GM12801 (cell line): ENCODE measurements around the gene SLC66A2.

Experiments
- TF ChIP-seq, protein P1 (sequence below): IDR thresholded peaks from one replicate; pipeline ENCODE4 v1.5.1; 2011; ENCODE audit warnings: control low read depth; ENCODE audit not compliant: insufficient read length; ENCODE audit errors: extremely low read depth

SLC66A2 gene

GRCh38 chr18:79917169-79917852 lies 34.1 kb downstream of the SLC66A2 start:
- TF ChIP-seq, protein P1, sequence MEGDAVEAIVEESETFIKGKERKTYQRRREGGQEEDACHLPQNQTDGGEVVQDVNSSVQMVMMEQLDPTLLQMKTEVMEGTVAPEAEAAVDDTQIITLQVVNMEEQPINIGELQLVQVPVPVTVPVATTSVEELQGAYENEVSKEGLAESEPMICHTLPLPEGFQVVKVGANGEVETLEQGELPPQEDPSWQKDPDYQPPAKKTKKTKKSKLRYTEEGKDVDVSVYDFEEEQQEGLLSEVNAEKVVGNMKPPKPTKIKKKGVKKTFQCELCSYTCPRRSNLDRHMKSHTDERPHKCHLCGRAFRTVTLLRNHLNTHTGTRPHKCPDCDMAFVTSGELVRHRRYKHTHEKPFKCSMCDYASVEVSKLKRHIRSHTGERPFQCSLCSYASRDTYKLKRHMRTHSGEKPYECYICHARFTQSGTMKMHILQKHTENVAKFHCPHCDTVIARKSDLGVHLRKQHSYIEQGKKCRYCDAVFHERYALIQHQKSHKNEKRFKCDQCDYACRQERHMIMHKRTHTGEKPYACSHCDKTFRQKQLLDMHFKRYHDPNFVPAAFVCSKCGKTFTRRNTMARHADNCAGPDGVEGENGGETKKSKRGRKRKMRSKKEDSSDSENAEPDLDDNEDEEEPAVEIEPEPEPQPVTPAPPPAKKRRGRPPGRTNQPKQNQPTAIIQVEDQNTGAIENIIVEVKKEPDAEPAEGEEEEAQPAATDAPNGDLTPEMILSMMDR = no peak

DNA sequence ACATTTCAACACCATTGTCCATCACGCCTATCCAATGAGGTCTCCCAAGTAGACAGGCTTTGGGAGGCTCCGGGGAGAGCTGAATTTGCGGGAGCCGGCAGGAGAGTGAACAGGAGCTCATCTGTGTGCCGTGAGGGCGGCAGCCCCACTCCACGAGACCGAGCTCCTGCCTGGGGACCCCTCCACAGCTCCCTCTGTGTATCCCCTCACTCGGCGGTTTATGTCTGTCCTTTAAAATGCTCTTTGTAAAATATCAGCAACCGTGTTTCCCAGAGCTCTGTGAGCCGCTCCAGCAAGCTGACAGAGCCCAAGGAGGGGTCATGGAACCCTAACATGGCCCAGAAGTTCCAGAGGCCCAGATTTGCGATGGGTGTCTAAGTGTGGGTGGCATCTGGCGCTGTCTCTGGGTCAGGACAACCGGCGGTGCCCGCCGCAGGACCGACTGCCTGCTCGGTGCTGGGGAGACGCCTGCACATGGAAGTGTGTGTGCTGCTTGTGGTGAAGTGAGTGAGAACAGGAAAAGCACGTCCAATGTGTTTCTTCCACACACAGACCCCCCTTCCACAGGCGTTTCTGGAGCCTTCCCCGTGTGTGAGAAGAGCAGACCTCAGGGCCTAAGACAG lies 34.8 kb downstream of the SLC66A2 start:
- TF ChIP-seq, protein P1 = no peak

GRCh38 chr18:79916128-79916494 lies 35.3 kb downstream of the SLC66A2 start:
- TF ChIP-seq, protein P1 = no peak

DNA sequence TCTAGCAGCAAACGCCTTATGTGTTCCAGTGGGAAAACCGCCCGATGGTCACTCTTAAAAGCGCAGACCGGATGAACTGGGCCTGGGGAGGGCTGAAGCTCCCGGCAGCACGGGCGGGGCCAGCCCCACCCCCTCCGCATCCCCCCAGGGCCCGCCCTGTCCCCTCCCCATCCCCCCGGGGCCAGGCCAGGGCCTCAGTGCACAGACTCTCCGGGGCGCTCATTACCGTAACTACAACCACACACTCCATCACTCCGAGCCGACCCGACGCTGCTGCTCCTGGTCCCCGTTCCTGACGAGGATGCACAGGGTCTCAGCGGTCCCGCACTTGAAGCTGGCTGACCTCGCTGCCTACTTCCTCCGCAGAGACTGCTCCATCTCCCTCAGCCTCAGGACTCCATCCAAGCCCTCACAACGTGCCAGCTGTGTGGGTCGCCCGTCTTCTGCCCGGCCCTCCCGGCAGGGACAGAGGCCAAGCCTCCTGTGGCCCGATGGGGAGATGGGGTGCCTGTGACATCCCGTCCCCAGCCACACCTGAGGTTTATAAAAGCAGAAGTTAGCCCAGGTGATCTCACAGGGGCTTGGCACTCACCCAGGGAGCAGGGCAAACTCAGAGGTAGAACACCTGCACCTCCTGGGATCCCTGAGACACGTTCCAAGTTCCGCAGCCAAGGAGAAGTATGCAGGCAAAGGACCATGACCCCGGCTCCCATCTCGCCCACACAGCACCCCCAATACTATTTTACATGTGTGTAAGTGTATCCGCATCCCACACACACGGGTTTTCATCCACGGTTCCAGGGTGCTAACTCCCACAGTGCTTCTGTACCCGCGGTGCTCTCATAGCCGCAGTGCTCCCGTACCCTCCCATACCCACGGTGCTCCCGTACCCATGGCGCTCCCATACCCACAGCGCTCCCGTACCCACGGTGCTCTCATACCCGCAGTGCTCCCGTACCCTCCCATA lies 36.0 kb downstream of the SLC66A2 start:
- TF ChIP-seq, protein P1 = no peak

- TF ChIP-seq, protein P1 = no peak
These were observed 36.8 kb downstream of the SLC66A2 start for GRCh38 chr18:79914614-79915160.

DNA sequence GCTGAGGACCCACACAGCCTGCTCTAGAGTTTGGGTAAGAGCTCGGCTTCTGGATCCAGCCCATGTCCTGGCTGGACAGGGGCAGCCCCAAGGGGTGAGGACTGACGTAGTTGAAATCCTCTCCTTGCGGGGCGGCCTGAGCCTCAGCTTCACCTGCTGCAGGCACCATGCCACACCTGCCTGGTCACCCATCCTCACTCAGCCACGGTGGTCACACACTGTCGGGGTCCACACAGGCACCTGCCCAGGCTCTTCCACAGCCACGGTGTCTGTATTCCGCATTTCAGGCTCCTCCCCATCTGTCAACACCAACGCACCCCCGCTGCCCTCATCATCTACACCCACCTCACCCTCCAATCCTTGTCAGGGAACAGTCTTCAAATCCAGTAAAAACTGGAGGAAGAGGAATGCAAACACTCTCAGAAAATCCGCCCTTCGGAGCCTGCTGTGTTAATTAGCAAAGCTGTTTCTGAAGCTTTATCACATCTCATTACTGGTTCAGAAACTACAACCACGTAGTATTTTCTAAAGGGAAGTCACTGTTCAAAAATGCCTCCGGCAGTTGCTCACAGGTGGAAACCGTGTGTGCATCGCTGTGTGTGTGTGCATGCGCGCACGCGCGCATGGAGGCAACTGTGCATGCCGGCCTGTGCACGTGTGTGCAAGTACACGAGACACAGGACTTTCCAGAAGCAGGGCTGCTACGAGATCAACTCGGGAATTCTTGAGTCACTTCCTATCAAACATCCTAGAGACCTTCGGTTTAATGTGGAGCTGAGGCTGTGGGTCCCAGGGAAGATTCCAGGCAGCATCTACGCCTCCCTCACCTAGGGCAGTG lies 38.2 kb downstream of the SLC66A2 start:
- TF ChIP-seq, protein P1 = no peak
